Loucy (cell line): ENCODE data around the gene HSF2BP.

ENCODE experiments used
- H2AFZ ChIP-seq: fragments of 200-600 bp; sonication (generic); 2 replicates; pipeline ENCODE4 v1.6.0; 2016; ENCODE audit warnings: antibody characterized with exemption, mild to moderate bottlenecking, low read length, moderate library complexity
- H3F3A ChIP-seq: fragments of 200-600 bp; 2 replicates; pipeline ENCODE4 v1.6.0; 2016; ENCODE audit warnings: antibody characterized with exemption, low read depth, mild to moderate bottlenecking
- H3K27me3 ChIP-seq: fragments of 200-600 bp; sonication (generic); 2 replicates; pipeline ENCODE4 v1.6.1; 2014; ENCODE audit warnings: low read length, mild to moderate bottlenecking; ENCODE audit not compliant: insufficient read depth, poor library complexity, severe bottlenecking
- H3K36me3 ChIP-seq: fragments of 200-600 bp; sonication (generic); 2 replicates; pipeline ENCODE4 v1.6.1; 2016; ENCODE audit warnings: low read length; ENCODE audit not compliant: insufficient read depth
- H3K4me1 ChIP-seq: fragments of 200-600 bp; sonication (generic); 2 replicates; pipeline ENCODE4 v1.5.1; 2014; ENCODE audit warnings: low read length, mild to moderate bottlenecking; ENCODE audit not compliant: insufficient read depth, poor library complexity, severe bottlenecking
- H3K4me2 ChIP-seq: fragments of 200-600 bp; sonication (generic); 2 replicates; pipeline ENCODE4 v1.6.0; 2014; ENCODE audit warnings: antibody characterized with exemption, low read length, low read depth, mild to moderate bottlenecking; ENCODE audit not compliant: poor library complexity, severe bottlenecking
- H3K4me3 ChIP-seq: fragments of 200-600 bp; sonication (generic); 2 replicates; pipeline ENCODE4 v1.5.1; 2014; ENCODE audit warnings: low read length, mild to moderate bottlenecking, mixed read lengths; ENCODE audit not compliant: poor library complexity, severe bottlenecking
- H3K79me2 ChIP-seq: fragments of 200-600 bp; sonication (generic); 2 replicates; pipeline ENCODE4 v1.6.1; 2014; ENCODE audit warnings: low read length; ENCODE audit not compliant: insufficient read depth
- H3K9ac ChIP-seq: fragments of 200-600 bp; sonication (generic); 2 replicates; pipeline ENCODE4 v1.6.0; 2014; ENCODE audit warnings: mild to moderate bottlenecking, low read depth, low read length, moderate library complexity; ENCODE audit not compliant: poor library complexity, severe bottlenecking
- H3K9me2 ChIP-seq: fragments of 200-600 bp; sonication (generic); replicated peaks from 2 replicates; pipeline ENCODE4 v1.6.1; 2016; ENCODE audit warnings: low read depth, low read length, mixed read lengths
- H3K9me3 ChIP-seq: fragments of 200-600 bp; sonication (generic); 2 replicates; pipeline ENCODE4 v1.6.1; 2014; ENCODE audit warnings: mild to moderate bottlenecking, antibody characterized with exemption, low read length, low read depth; ENCODE audit not compliant: insufficient read depth
- H4K20me1 ChIP-seq: fragments of 200-600 bp; sonication (generic); 2 replicates; pipeline ENCODE4 v1.6.0; 2014; ENCODE audit warnings: antibody characterized with exemption, low read length, mild to moderate bottlenecking; ENCODE audit not compliant: insufficient read depth, poor library complexity, severe bottlenecking
- EZH2phosphoT487 ChIP-seq: fragments of 200-600 bp; IDR thresholded peaks from 2 replicates; pipeline ENCODE4 v1.6.1; 2018; ENCODE audit warnings: antibody characterized with exemption, mild to moderate bottlenecking, moderate library complexity, borderline replicate concordance
- TF ChIP-seq, protein P1 (sequence below): fragments of 200-600 bp; sonication (generic); conservative IDR thresholded peaks from 2 replicates; pipeline ENCODE4 v1.5.1; 2014; ENCODE audit warnings: mild to moderate bottlenecking, antibody characterized with exemption, low read length

HSF2BP gene

DNA sequence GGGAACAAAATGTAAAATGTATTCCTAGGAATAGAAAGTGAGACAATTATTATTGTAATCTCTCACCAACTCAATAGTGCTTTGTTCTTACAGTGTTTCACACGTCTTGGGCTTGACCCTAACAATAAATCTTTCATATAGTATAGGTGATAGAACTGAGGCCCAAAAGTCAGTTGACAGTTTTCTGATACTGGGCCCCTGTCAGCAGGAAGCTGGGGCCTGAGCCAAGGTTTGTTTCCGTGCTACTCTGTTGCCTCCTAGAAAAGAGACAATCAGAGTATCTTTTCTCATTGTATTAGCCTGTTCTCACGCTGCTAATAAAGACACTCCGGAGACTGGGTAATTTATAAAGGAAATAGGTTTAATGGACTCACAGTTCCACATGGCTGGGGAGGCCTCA, 5.1 kb upstream of the HSF2BP start:
- Histone ChIP-seq H3K4me2 (no peak overlapping the region), H3K9me3 (no peaks in the 10 kb centered on the region), H4K20me1 (peaks cover 62% of the 10 kb centered on the region), H3K9me2 (no peaks in the 10 kb centered on the region), H2AFZ (no peak overlapping the region), H3K4me3 (no peak overlapping the region), H3K36me3 (peaks cover 22% of the 10 kb centered on the region; the same call in 1 of the 2 replicates), H3K27me3 (no peaks in the 10 kb centered on the region), H3K79me2 (peaks cover 99% of the 10 kb centered on the region), H3K4me1 (peaks cover 41% of the 10 kb centered on the region), H3F3A (no peaks in the 10 kb centered on the region; the same call in 1 of the 2 replicates), H3K9ac (no peak overlapping the region)
- TF ChIP-seq EZH2phosphoT487, result no peak
- TF ChIP-seq, protein P1, sequence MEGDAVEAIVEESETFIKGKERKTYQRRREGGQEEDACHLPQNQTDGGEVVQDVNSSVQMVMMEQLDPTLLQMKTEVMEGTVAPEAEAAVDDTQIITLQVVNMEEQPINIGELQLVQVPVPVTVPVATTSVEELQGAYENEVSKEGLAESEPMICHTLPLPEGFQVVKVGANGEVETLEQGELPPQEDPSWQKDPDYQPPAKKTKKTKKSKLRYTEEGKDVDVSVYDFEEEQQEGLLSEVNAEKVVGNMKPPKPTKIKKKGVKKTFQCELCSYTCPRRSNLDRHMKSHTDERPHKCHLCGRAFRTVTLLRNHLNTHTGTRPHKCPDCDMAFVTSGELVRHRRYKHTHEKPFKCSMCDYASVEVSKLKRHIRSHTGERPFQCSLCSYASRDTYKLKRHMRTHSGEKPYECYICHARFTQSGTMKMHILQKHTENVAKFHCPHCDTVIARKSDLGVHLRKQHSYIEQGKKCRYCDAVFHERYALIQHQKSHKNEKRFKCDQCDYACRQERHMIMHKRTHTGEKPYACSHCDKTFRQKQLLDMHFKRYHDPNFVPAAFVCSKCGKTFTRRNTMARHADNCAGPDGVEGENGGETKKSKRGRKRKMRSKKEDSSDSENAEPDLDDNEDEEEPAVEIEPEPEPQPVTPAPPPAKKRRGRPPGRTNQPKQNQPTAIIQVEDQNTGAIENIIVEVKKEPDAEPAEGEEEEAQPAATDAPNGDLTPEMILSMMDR, result no peak

DNA sequence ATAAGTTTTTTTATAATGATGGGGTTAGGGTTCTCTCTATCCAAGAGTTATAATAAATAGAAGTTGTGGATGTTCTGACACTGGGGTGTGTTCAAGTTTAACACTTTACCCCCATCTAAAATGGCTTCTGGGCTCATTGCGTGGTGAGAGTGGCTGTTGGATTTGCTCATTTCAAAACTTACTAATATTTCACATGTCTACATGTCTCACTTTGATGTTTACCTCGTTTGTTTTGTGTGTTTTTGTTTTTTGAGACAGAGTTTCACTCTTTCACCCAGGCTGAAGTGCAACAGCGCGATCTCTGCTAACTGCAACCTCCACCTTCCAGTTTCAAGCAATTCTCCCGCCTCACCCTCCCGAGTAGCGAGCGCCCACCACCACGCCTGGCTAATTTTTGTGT, 3.7 kb upstream of the HSF2BP start:
- H3F3A ChIP-seq, result no peaks in the 10 kb centered on the region; the same call in 1 of the 2 replicates
- peaks cover 59% of the 10 kb centered on the region for H4K20me1 ChIP-seq
- H3K9me3 ChIP-seq, result no peaks in the 10 kb centered on the region
- H3K9ac ChIP-seq, result no peak overlapping the region
- H3K4me1 ChIP-seq, result peaks cover 52% of the 10 kb centered on the region
- TF ChIP-seq EZH2phosphoT487, result no peak
- TF ChIP-seq, protein P1, result no peak
- H3K4me2 ChIP-seq, result peak overlapping the region; percentile 77
- H3K27me3 ChIP-seq, result no peaks in the 10 kb centered on the region
- peak overlapping the region; percentile 22 for H3K4me3 ChIP-seq
- H3K9me2 ChIP-seq, result no peaks in the 10 kb centered on the region
- peaks cover 22% of the 10 kb centered on the region; the same call in 1 of the 2 replicates for H3K36me3 ChIP-seq
- H3K79me2 ChIP-seq, result peaks cover 96% of the 10 kb centered on the region
- no peak overlapping the region for H2AFZ ChIP-seq

DNA sequence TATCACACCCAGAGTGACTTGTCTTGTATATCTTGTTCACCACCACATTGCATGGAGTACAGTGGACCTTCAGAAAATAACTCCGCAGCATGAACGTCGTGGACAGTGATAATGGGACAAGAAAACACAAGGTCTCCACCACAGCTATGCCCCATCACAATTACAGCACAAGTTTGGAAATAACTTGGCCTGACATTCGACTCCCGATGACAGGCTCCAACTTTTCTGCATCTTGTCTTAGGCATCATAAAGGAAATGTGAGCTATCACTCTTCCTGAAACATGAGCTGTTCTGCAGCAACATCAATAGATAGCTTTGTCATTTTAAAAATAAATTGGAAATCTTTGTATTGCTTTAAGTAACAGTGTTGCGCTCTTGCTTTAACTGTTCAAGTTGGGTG, 3.0 kb upstream of the HSF2BP start:
- Histone ChIP-seq H3K4me3 (peak overlapping the region; percentile 97), H4K20me1 (peaks cover 55% of the 10 kb centered on the region), H3K79me2 (peaks cover 89% of the 10 kb centered on the region), H3K9ac (peak overlapping the region; percentile 89), H3K4me1 (peaks cover 56% of the 10 kb centered on the region), H2AFZ (no peak overlapping the region), H3K4me2 (peak overlapping the region; percentile 77), H3K36me3 (peaks cover 22% of the 10 kb centered on the region; the same call in 1 of the 2 replicates), H3K27me3 (no peaks in the 10 kb centered on the region), H3K9me3 (no peaks in the 10 kb centered on the region), H3K9me2 (no peaks in the 10 kb centered on the region), H3F3A (no peaks in the 10 kb centered on the region; the same call in 1 of the 2 replicates)
- no peak for TF ChIP-seq EZH2phosphoT487
- TF ChIP-seq, protein P1, result no peak
